Hepatocyte (in vitro differentiated cells): Measurements from ENCODE around the gene MDM2.

Experiments used
- EZH2 ChIP-seq: fragments of 200-600 bp; sonication (generic); IDR thresholded peaks from 2 replicates; pipeline ENCODE4 v1.6.1; 2016; ENCODE audit warnings: antibody characterized with exemption, mild to moderate bottlenecking, borderline replicate concordance
- TF ChIP-seq, protein P1 (sequence below): fragments of 200-600 bp; sonication (generic); IDR thresholded peaks from 2 replicates; pipeline ENCODE4 v1.5.1; 2016; ENCODE audit warnings: antibody characterized with exemption, mild to moderate bottlenecking; ENCODE audit not compliant: poor library complexity

DNA sequence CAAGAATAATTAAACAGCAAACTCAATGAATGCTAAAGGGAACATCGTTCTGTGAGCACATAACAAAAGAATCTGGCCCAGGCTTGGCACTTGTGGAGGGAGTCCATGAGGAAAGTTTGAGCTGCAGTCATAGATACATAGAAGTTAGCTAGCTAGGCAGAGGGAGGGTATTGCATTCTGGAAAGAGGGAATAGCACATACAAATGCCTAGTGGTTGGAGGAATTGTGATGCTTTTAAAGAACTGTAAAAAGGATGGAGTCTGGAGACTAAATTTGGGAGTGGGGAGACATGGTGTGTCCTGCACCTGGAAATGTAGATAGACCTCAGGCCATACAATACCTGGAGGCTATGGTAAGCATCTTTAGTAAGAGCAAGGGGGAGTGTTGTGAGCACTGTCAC is 38.0 kb upstream of the MDM2 start:
- TF ChIP-seq, protein P1, sequence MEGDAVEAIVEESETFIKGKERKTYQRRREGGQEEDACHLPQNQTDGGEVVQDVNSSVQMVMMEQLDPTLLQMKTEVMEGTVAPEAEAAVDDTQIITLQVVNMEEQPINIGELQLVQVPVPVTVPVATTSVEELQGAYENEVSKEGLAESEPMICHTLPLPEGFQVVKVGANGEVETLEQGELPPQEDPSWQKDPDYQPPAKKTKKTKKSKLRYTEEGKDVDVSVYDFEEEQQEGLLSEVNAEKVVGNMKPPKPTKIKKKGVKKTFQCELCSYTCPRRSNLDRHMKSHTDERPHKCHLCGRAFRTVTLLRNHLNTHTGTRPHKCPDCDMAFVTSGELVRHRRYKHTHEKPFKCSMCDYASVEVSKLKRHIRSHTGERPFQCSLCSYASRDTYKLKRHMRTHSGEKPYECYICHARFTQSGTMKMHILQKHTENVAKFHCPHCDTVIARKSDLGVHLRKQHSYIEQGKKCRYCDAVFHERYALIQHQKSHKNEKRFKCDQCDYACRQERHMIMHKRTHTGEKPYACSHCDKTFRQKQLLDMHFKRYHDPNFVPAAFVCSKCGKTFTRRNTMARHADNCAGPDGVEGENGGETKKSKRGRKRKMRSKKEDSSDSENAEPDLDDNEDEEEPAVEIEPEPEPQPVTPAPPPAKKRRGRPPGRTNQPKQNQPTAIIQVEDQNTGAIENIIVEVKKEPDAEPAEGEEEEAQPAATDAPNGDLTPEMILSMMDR, result no peak
- no peak for TF ChIP-seq EZH2
